Subcutaneous adipose tissue (tissue), 4 donors: Measurements from ENCODE around the gene DNMT3L. TPM values are rescaled to one million over a fixed set of nuclear protein-coding genes. Genes with fewer than 3 reads are reported as not detected.

Experiments
- CTCF ChIP-seq: fragments of 450-650 bp; IDR thresholded peaks from one replicate; pipeline ENCODE4 v1.5.1; 2016; ENCODE audit warnings: low read depth, mild to moderate bottlenecking, control low read depth, antibody characterized with exemption, moderate library complexity
- total RNA-seq, 4 donors: library from RNA; depleted of rRNA; stranded (reverse); fragments of >200 nt; gene quantifications; one replicate each; pipeline ENCODE4 v1.1.0, GENCODE V29; 2016

DNMT3L gene
- total RNA-seq, 4 donors from 2014 or later = not detected

- no peak for TF ChIP-seq CTCF
Measured at GRCh38 chr21:44265734-44266270, 4.1 kb upstream of the DNMT3L start.

- no peak for TF ChIP-seq CTCF
Measured at GRCh38 chr21:44263768-44264167, 2.1 kb upstream of the DNMT3L start.

- no peak for TF ChIP-seq CTCF
Measured at GRCh38 chr21:44263221-44263760, 1.6 kb upstream of the DNMT3L start.

- TF ChIP-seq CTCF = no peak
Measured at GRCh38 chr21:44262338-44263056, 800 bp upstream of the DNMT3L start.

- no peak for TF ChIP-seq CTCF
Measured at GRCh38 chr21:44260791-44261631, 686 bp downstream of the DNMT3L start.

GRCh38 chr21:44260066-44260465 lies 1.6 kb downstream of the DNMT3L start:
- TF ChIP-seq CTCF = no peak
